GM12874 (cell line): ENCODE measurements around the gene ERI2.

Experiments
- CTCF ChIP-seq: IDR thresholded peaks from 2 replicates; pipeline ENCODE4 v1.5.1; 2011; ENCODE audit warnings: low read depth, mild to moderate bottlenecking, control low read depth, low read length, moderate library complexity; ENCODE audit not compliant: insufficient read depth

The ERI2 gene

DNA sequence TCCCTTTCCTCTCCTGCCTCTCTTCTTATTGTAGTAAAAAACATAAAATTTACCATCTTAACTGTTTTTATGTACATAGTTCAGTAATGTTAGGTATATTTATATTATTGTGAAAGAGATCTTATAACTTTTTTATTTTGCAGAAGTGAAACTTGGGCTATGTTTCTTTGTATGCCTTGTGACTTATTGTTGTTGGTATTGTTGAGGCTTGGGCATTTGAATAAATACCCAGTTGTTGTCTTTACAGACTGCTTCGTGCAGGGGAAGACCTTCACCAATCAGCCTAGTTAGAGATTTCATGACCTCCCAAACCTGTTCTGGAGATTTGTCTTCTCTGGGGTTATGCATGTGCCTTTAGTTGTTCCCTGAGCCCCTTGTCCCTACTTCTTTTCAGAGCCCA, 32.0 kb upstream of the ERI2 start:
- no peak for TF ChIP-seq CTCF

GRCh38 chr16:20833086-20833485, 26.8 kb upstream of the ERI2 start:
- no peak for TF ChIP-seq CTCF

GRCh38 chr16:20830372-20830771, 24.1 kb upstream of the ERI2 start:
- TF ChIP-seq CTCF: no peak

DNA sequence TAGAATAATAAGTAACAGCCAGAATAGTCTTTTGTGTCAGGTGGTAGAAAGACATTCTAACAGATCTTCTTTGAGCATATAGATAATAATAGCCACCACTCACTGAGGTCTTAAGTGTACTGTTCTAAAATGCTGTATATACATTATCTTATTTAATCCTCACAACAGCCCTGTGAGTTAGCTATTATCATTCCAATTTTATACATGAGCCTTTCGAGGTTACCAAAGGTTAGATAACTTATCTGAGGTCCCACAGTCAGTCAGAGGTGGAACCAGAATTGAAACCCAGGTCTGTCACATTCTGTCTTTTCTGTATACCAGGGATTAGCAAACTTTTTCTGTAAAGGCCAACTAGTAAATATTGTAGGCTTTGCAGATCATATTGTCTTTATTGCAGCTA, 23.3 kb upstream of the ERI2 start:
- no peak for TF ChIP-seq CTCF

- TF ChIP-seq CTCF: no peak
These were observed 19.8 kb upstream of the ERI2 start for GRCh38 chr16:20826039-20826566.

GRCh38 chr16:20822521-20823325, 16.5 kb upstream of the ERI2 start:
- TF ChIP-seq CTCF: no peak

- no peak for TF ChIP-seq CTCF
These were observed 15.4 kb upstream of the ERI2 start for GRCh38 chr16:20821682-20822081.
